ENCODE results near the gene MTFP1. TPM values are rescaled to one million over a fixed set of nuclear protein-coding genes. Genes with fewer than 3 reads are reported as not detected.
"Not testable (repeated sequence)": the region's sequence is repeated elsewhere in the genome, so short reads cannot be mapped to it uniquely, and the experiment has no call there.

The MTFP1 gene
- total RNA-seq, 2 donors from 2014 or later: 9.9 to 18.5 TPM

DNA sequence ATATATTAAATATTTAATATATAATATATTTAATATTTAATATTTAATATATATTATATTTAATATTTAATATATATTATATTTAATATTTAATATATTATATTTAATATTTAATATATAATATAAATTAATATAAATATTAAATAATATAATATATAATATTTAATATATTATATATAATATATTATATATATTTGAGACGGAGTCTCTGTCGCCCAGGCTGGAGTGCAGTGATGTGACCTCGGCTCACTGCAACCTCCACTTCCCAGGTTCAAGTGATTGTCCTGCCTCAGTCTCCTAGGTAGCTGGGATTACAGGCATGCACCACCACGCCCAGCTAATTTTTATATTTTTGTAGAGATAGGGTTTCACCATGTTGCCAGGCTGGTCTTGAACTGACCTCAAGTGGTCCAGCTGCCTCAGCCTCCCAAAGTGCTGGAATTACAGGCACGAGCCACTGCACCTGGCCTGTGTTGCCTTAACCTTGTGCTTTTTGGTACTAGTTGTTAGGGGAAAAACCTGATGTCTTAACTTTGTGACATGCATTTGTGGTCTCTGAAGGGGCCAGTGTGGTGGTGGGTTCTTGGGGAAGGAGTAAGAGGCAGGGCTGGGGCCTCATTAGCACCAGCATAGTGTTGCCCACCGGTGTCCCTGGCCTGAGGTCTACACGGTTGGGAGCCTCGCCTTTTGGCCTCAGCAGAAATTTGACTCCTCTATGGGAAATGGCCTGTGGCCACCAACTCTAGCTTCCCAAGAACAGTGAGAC is 29.7 kb downstream of the MTFP1 start:
- intact Hi-C loops (cut with DNase I): no loop called here
- no peaks in the 10 kb centered on the region for H3K27me3 ChIP-seq
- no peak overlapping the region for H3K27ac ChIP-seq
- 81 to 85% methylated on average over 8 of the region's 8 CpGs for WGBS, 2 donors
- TF ChIP-seq, protein P1, sequence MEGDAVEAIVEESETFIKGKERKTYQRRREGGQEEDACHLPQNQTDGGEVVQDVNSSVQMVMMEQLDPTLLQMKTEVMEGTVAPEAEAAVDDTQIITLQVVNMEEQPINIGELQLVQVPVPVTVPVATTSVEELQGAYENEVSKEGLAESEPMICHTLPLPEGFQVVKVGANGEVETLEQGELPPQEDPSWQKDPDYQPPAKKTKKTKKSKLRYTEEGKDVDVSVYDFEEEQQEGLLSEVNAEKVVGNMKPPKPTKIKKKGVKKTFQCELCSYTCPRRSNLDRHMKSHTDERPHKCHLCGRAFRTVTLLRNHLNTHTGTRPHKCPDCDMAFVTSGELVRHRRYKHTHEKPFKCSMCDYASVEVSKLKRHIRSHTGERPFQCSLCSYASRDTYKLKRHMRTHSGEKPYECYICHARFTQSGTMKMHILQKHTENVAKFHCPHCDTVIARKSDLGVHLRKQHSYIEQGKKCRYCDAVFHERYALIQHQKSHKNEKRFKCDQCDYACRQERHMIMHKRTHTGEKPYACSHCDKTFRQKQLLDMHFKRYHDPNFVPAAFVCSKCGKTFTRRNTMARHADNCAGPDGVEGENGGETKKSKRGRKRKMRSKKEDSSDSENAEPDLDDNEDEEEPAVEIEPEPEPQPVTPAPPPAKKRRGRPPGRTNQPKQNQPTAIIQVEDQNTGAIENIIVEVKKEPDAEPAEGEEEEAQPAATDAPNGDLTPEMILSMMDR (IDR thresholded peaks at IDR 0.05): no peak
- TF ChIP-seq POLR2A (IDR thresholded peaks at IDR 0.05): no peak
- no peaks in the 10 kb centered on the region for H3K9me3 ChIP-seq
- ATAC-seq (no peak), DNase-seq (no peak)
- no peaks in the 10 kb centered on the region for H3K36me3 ChIP-seq (replicated peaks in 1 of 2; ENCODE audit: insufficient read depth in 1 of 2, low read depth in 2 of 2)
- H3K4me1 ChIP-seq: peaks cover 8% of the 10 kb centered on the region
- H3K4me3 ChIP-seq: no peak overlapping the region

DNA sequence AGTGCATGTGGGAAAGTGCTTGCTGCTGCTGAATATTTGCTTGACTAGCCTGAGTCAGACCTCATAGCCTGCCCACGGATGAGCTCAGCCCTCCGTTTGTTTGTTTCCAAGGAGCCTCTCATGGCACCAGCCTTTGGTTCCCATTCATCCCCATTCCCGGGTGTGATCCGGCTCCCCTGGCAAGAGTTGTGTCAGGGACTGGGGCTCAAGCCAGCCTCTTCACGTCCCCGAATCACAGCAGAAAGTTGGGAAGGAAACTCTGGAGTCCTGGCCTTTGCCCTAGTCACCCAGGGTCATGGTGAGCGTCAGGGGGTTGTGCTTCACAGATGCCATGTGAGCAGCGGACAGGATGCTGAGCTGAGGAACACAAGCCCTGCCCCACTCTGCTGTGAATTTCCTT is 32.4 kb downstream of the MTFP1 start:
- 79 to 95% methylated on average over 3 to 8 of the region's 8 CpGs for WGBS, 2 donors
- Histone ChIP-seq H3K9me3 (no peaks in the 10 kb centered on the region), H3K4me3 (no peak overlapping the region), H3K36me3 (replicated peaks in 1 of 2; ENCODE audit: insufficient read depth in 1 of 2, low read depth in 2 of 2) (no peaks in the 10 kb centered on the region), H3K4me1 (peaks cover 8% of the 10 kb centered on the region), H3K27me3 (no peaks in the 10 kb centered on the region), H3K27ac (no peak overlapping the region)
- ATAC-seq: no peak
- TF ChIP-seq, protein P1 (IDR thresholded peaks at IDR 0.05): no peak
- TF ChIP-seq POLR2A (IDR thresholded peaks at IDR 0.05): no peak
- DNase-seq: no peak
- intact Hi-C loops (cut with DNase I): no loop called here

DNA sequence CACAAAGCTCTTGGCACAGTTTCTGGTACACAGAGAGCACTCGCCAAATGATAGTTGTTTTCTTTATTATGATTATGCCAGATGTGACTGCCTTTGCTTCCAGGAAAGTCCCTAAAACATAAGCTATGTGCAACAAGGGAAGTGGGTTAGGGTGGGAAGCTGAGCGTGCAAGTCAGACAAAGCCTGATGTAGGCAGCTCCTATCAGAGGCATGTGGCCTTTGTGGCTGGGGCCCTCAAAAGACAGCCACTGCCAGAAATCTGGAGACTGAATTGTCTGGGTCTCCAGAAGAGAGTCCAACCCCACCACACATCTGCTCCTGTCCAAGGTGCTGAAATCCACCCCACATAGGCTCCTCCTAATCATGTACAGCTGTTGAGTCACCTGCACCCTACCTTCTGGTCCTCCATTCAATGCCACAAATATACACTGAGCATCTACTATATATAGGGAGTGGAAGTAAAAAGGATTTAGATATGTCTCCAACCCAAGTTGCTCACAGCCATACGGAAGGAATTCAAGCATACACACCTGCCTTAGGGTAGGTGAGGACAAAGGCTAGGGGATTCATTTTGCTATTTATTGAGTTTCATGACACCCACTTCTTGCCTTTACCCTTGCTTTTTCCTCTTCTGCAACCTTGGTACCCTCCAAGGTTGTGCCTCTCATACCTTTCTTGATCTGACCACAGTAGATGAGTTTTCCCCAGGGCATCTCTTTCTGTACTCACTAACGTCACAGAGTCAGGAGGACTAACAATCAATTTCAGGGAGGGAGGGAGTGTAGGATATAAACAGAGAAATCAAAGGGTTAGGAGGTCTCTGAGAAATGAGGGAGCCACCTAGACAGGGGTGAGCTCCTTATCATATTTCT is 33.8 kb downstream of the MTFP1 start:
- Histone ChIP-seq H3K27me3 (no peaks in the 10 kb centered on the region), H3K4me3 (no peak overlapping the region), H3K4me1 (peaks cover 8% of the 10 kb centered on the region), H3K9me3 (no peaks in the 10 kb centered on the region), H3K27ac (no peak overlapping the region), H3K36me3 (replicated peaks in 1 of 2; ENCODE audit: insufficient read depth in 1 of 2, low read depth in 2 of 2) (no peaks in the 10 kb centered on the region)
- TF ChIP-seq POLR2A (IDR thresholded peaks at IDR 0.05): no peak
- TF ChIP-seq, protein P1 (IDR thresholded peaks at IDR 0.05): no peak
- 50 to 56% methylated on average over 4 of the region's 4 CpGs for WGBS, 2 donors
- ATAC-seq (no peak), DNase-seq (no peak)
- intact Hi-C loops (cut with DNase I): no loop called here

DNA sequence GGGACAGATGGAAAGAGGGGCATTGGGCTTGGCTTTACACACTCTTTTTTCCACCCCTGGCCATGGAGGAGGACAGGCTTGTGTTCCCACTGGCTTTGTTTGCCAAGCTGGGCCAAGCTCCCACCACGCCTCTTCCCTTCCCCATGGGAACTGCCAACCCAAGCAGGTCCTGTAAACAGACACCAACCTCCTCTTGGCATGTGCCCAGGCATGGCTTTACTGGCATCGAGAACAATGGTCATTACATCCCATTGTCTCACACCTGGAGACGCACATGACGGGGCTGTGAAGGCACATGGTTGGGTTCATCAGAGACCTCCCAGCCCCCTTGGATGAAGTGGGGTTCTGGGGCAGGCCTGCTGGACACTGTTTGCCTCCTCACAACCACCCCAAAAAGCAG is 34.6 kb downstream of the MTFP1 start:
- 46% methylated on average over 4 of the region's 4 CpGs; no CpG with 5 or more reads in 1 of the 2 donors for WGBS, 2 donors
- DNase-seq: peak in 3 of 4 donors; percentile 16 to 52 (median 48)
- Histone ChIP-seq H3K4me1 (peaks cover 8% of the 10 kb centered on the region), H3K27ac (no peak overlapping the region), H3K27me3 (no peaks in the 10 kb centered on the region), H3K4me3 (no peak overlapping the region), H3K9me3 (no peaks in the 10 kb centered on the region), H3K36me3 (replicated peaks in 1 of 2; ENCODE audit: insufficient read depth in 1 of 2, low read depth in 2 of 2) (no peaks in the 10 kb centered on the region)
- TF ChIP-seq, protein P1 (IDR thresholded peaks at IDR 0.05): no peak
- no peak for TF ChIP-seq POLR2A (IDR thresholded peaks at IDR 0.05)
- intact Hi-C loops (cut with DNase I): no loop called here
- no peak for ATAC-seq

DNA sequence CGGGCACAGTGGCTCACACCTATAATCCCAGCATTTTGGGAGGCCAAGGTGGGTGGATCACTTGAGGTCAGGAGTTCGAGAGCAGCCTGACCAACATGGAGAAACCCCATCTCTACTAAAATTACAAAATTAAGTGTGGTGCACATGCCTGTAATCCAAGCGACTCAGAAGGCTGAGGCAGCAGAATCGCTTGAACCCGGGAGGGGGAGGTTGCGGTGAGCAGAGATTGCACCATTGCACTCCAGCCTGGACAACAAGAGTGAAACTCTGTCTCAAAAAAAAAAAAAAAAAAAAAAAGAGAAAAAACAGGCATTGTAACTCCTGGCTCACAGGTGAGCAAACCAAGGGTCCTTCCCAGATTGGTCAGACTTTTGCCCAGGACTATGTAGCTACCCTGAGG is 35.0 kb downstream of the MTFP1 start:
- DNase-seq; H3K4me3 ChIP-seq; H3K27me3 ChIP-seq; H3K36me3 ChIP-seq (replicated peaks in 1 of 2; ENCODE audit: insufficient read depth in 1 of 2, low read depth in 2 of 2); H3K4me1 ChIP-seq; H3K9me3 ChIP-seq; ATAC-seq; intact Hi-C loops (cut with DNase I); H3K27ac ChIP-seq: not testable (repeated sequence)
- 80 to 85% methylated on average over 5 to 6 of the region's 6 CpGs for WGBS, 2 donors
